ENCODE measurements around the gene GBGT1.

- TF ChIP-seq CTCF (IDR thresholded peaks at IDR 0.05): no peak
- no peak for TF ChIP-seq EP300 (IDR thresholded peaks at IDR 0.05)
Observed at GRCh38 chr9:133195029-133195428, 31.3 kb upstream of the GBGT1 start.

Data from stomach (tissue), 4 donors.